CD4-positive, alpha-beta T cell (primary cell): ENCODE measurements around the gene KDM2A. TPM values are rescaled to one million over a fixed set of nuclear protein-coding genes. Genes with fewer than 3 reads are reported as not detected.
A peak's percentile ranks its signal among the peaks of the same experiment; 100 is the strongest.

Experiments used
- ATAC-seq: fragments of 200-7000 bp; cut with Tn5 transposase; one replicate; pipeline ENCODE4 v1.10.0; 2022; ENCODE audit warnings: mild to moderate bottlenecking; ENCODE audit not compliant: poor library complexity
- CTCF ChIA-PET: fragments of 350-600 bp; sonication (Branson Sonifier 250); formaldehyde crosslinking; loops from one replicate; lab custom pipeline; 2021; ENCODE audit warnings: antibody characterized with exemption, inconsistent platforms; lab: Charles Lee
- POLR2A ChIA-PET: fragments of 350-600 bp; sonication (Branson Sonifier 250); formaldehyde crosslinking; loops from one replicate; lab custom pipeline; 2021; ENCODE audit warnings: antibody characterized with exemption, inconsistent platforms; lab: Charles Lee
- DNase-seq, 14 experiments: peaks; one replicate each; pipeline ENCODE4 v3.0.0-alpha.2; 2013 to 2020; ENCODE audit warnings: mixed read lengths in 2 of 14
- H3K27ac ChIP-seq, 2 donors: one replicate each; pipeline versions ENCODE4 v1.5.1 to v1.7.0; 2013; ENCODE audit warnings: low read length in 2 of 2, low read depth in 1 of 2, mild to moderate bottlenecking in 1 of 2
- H3K27me3 ChIP-seq, 2 experiments: 1 replicate in 1 of 2; 2 replicates in 1 of 2; pipeline versions ENCODE4 v1.6.1 to v1.7.0; 2013; ENCODE audit warnings: low read length in 2 of 2, control low read depth in 1 of 2, mild to moderate bottlenecking in 1 of 2, moderate library complexity in 1 of 2; ENCODE audit not compliant: insufficient read depth in 2 of 2, control insufficient read depth in 1 of 2
- H3K36me3 ChIP-seq: one replicate; pipeline ENCODE4 v1.6.1; 2013; ENCODE audit warnings: low read length, control low read depth; ENCODE audit not compliant: insufficient read depth
- H3K4me1 ChIP-seq: one replicate; pipeline ENCODE4 v1.6.1; 2013; ENCODE audit warnings: low read length, control low read depth; ENCODE audit not compliant: insufficient read depth
- H3K4me3 ChIP-seq: one replicate; pipeline ENCODE4 v1.5.1; 2013; ENCODE audit warnings: mild to moderate bottlenecking, low read length, moderate library complexity
- H3K9me3 ChIP-seq, 2 experiments: 1 replicate in 1 of 2; 2 replicates in 1 of 2; pipeline versions ENCODE4 v1.6.1 to v1.7.0; 2013; ENCODE audit warnings: low read length in 2 of 2, mild to moderate bottlenecking in 2 of 2, control low read depth in 1 of 2, moderate library complexity in 1 of 2; ENCODE audit not compliant: control insufficient read depth in 1 of 2, insufficient read depth in 1 of 2
- H3K27ac Mint-ChIP-seq: one replicate; pipeline ENCODE4 v1.8.0; 2020; ENCODE audit warnings: mixed read lengths
- H3K27me3 Mint-ChIP-seq: one replicate; pipeline ENCODE4 v1.8.0; 2021; ENCODE audit warnings: mixed read lengths
- H3K36me3 Mint-ChIP-seq: one replicate; pipeline ENCODE4 v1.8.0; 2021; ENCODE audit warnings: low read depth, mixed read lengths
- H3K4me1 Mint-ChIP-seq: one replicate; pipeline ENCODE4 v1.8.0; 2021; ENCODE audit warnings: low read depth, mixed read lengths
- H3K4me3 Mint-ChIP-seq: one replicate; pipeline ENCODE4 v1.8.0; 2020; ENCODE audit warnings: mild to moderate bottlenecking, mixed read lengths
- H3K9me3 Mint-ChIP-seq: one replicate; pipeline ENCODE4 v1.8.0; 2020; ENCODE audit warnings: mixed read lengths
- CTCF ChIP-seq: fragments of 200-600 bp; IDR thresholded peaks from one replicate; pipeline ENCODE4 v1.8.0; 2022; ENCODE audit warnings: antibody characterized with exemption, mild to moderate bottlenecking
- intact Hi-C, 2 experiments: fragments of 100-400 bp; cut with DNase I in 1 of 2; cut with micrococcal nuclease in 1 of 2; formaldehyde crosslinking; loops; one replicate each; pipeline versions ENCODE4 v1.15.1 to v1.9.0; 2023 to 2025; cut with DNase I, micrococcal nuclease
- total RNA-seq, 174 experiments: library from RNA in 2 of 174; stranded (reverse) in 2 of 174; gene quantifications; one replicate each; pipeline ENCODE4 v1.2.3 and lab custom pipeline; 2021 to 2026

The KDM2A gene
- total RNA-seq, 2 experiments from 2014 or later = 410 to 412 TPM

GRCh38 chr11:67303835-67304411 lies 184.9 kb downstream of the KDM2A start:
- no peak for TF ChIP-seq CTCF
- peaks cover 29% of the 10 kb centered on the region for H3K36me3 ChIP-seq
- POLR2A ChIA-PET = interaction anchor here (0.6 to 5.6 kb wide), 20 partner anchors 9 to 133 kb away, joined by 3 to 54 read pairs (median 6); partner anchors contain the start of genes ANKRD13D, CLCF1, GRK2 and POLD4
- peak overlapping the region in 1 of 2 donors; percentile 41 for H3K27ac ChIP-seq
- ATAC-seq = peak; percentile 40
- CTCF ChIA-PET = interaction anchor here (1.7 to 4.6 kb wide), 2 partner anchors 13 to 42 kb away, joined by 4 to 21 read pairs; no protein-coding TSS in a partner anchor
- H3K9me3 Mint-ChIP-seq = no peaks in the 10 kb centered on the region
- H3K4me1 Mint-ChIP-seq = no peaks in the 10 kb centered on the region
- peak overlapping the region; percentile 62 for H3K4me3 ChIP-seq
- DNase-seq = peak in 5 of 14 experiments; percentile 29 to 57 (median 53)
- H3K27ac Mint-ChIP-seq = no peak overlapping the region
- H3K9me3 ChIP-seq = no peaks in the 10 kb centered on the region
- intact Hi-C loops = no loop called here
- no peaks in the 10 kb centered on the region for H3K27me3 ChIP-seq
- peak overlapping the region; percentile 56 for H3K4me3 Mint-ChIP-seq
- H3K4me1 ChIP-seq = peaks cover 36% of the 10 kb centered on the region
- no peaks in the 10 kb centered on the region for H3K27me3 Mint-ChIP-seq
- H3K36me3 Mint-ChIP-seq = peaks cover 25% of the 10 kb centered on the region

GRCh38 chr11:67304511-67305113 lies 185.5 kb downstream of the KDM2A start:
- POLR2A ChIA-PET = interaction anchor here (0.7 to 5.6 kb wide), 8 partner anchors 13 to 65 kb away, joined by 3 to 54 read pairs (median 4); partner anchors contain the start of genes ANKRD13D, GRK2 and POLD4
- DNase-seq = no peak

More at GRCh38 chr11:67304511-67305113, 185.5 kb downstream of the KDM2A start:
- H3K36me3 ChIP-seq = peaks cover 23% of the 10 kb centered on the region
- no peaks in the 10 kb centered on the region for H3K9me3 ChIP-seq
- H3K4me3 ChIP-seq = peak overlapping the region; percentile 62
- Mint-ChIP-seq H3K36me3 (peaks cover 21% of the 10 kb centered on the region), H3K4me3 (peak overlapping the region; percentile 30), H3K27me3 (no peaks in the 10 kb centered on the region), H3K9me3 (no peaks in the 10 kb centered on the region), H3K27ac (peak overlapping the region; percentile 49), H3K4me1 (no peaks in the 10 kb centered on the region)
- intact Hi-C loops = no loop called here
- peaks cover 32% of the 10 kb centered on the region for H3K4me1 ChIP-seq
- no peak for ATAC-seq
- no peak for TF ChIP-seq CTCF
- H3K27me3 ChIP-seq = no peaks in the 10 kb centered on the region
- H3K27ac ChIP-seq = no peak overlapping the region
- CTCF ChIA-PET = interaction anchor here (4.6 kb wide), 1 partner anchor 13 kb away, joined by 21 read pairs; no protein-coding TSS in a partner anchor
